RPMI7951 (cell line): ENCODE data around the gene COL9A2. TPM values are rescaled to one million over a fixed set of nuclear protein-coding genes. Genes with fewer than 3 reads are reported as not detected.
A peak's percentile ranks its signal among the peaks of the same experiment; 100 is the strongest.

ENCODE experiments used
- DNase-seq: peaks from one replicate; pipeline ENCODE4 v3.0.0-alpha.2; 2012; ENCODE audit warnings: low read depth
- total RNA-seq: library from RNA; depleted of rRNA; stranded (reverse); fragments of >200 nt; shearing (Covaris generic); gene quantifications from 2 replicates; pipeline ENCODE4 v1.2.3, GENCODE V29; 2014; rRNA removed

Gene COL9A2
- total RNA-seq, 1 experiment from 2014 or later, result 0.12 TPM

- peak; percentile 98 for DNase-seq
Observed at GRCh38 chr1:40257688-40258444, 59.2 kb downstream of the COL9A2 start, which contains the start of gene ZMPSTE24. Gene ZMPSTE24, plus strand, starts transcription at chr1:40258236. Its CDS starts 36 bp downstream, at chr1:40258272.

DNA sequence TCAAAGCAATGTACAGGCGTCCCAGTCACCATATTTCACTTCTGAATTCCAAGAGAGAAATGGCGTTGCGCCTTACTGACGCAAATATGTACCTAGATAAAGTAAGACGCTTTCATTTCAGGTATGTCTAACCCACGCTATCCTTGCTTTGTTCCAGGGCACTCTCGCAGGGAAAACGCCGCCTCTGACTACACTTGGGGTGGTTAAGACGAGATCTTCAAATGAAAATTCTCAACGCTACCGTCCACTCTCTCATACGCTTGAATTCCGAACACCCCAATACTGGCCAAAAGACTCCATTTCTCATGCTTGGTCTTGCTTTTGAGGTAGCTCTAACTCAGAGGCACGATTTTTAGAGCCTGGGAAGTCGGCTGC, 59.8 kb downstream of the COL9A2 start:
- DNase-seq, result no peak

DNA sequence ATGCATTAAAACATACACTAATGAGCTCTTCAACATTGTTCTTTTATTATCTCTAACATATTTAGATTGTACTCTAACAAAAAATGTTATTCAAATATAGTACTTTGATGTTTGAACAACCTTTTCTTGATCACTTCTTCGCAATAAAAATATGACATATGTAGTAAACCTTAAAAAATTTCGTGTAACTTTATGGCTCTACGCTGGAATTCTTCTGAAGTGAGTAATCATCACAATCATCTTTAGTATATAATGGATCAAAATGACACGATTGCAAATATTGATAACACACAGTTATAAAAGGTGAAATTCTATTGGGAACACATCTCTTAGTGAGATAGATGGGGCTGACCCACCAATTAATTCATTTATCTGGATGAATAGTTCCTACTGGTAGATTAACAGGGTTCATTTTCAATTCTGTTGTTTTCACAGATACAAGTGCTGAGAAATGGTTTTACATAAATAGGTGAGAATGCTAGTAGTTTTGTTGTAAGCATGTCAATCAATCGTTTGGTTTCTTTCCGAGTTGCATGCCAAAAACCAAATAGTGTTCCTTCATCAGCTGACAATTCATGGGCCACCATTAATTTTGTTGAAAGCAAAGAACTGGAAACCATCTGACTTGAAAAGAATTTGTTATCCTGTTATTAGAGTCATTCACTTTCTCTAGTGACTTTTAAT, 60.5 kb downstream of the COL9A2 start:
- no peak for DNase-seq

DNA sequence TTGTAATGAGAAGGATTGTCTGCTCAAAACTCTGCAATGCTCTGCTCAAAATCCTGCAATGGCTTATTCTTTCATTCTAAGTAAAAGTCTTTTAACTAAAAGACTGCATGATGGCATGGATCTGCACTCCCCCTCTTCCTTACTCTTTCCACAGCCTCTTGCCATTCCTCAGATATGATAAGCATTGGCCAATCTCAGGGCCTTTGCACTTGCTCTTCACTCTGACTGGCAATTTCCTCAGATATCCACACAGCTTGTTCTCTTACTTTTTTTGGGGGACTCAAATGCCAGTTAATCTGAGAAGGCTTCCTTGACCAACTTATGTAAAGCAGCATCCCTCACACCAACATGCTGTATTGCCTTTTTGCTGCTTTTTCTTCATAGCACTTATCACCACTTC, 61.9 kb downstream of the COL9A2 start:
- no peak for DNase-seq

DNA sequence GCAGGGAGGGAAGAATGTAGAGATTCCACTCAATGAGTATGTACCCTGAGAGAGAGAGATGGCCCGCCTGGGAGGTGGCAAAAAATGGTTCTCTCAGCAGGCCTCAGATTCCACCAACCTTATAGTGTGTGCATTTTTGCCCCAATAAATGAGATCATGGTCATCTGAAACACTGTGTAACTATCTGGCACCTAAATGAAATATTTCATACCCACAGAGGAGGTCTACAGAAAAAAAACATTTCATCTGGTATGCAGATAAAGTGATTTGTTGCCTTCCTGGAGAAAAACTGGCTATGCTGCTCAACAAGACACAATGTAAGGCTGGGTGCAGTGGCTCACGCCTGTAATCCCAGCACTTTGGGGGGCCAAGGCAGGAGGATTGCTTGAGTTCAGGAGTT, 64.5 kb downstream of the COL9A2 start:
- no peak for DNase-seq

GRCh38 chr1:40251456-40251855, 65.6 kb downstream of the COL9A2 start:
- no peak for DNase-seq

Other genes with a start within 250 kb of the COL9A2 start
- gene PPT1, start 220.0 kb downstream of the COL9A2 start, total RNA-seq, result 88.5 and 99.4 TPM in 2 replicates
- 25.0 and 27.9 TPM in 2 replicates for gene RLF, start 155.9 kb downstream of the COL9A2 start, total RNA-seq
- not detected in 2 replicates for gene TMCO2, start 69.3 kb downstream of the COL9A2 start, total RNA-seq
- gene ZMPSTE24, start 59.0 kb downstream of the COL9A2 start, total RNA-seq, result 51.7 and 61.9 TPM in 2 replicates
- gene SMAP2, start 56.4 kb upstream of the COL9A2 start, total RNA-seq, result 23.6 and 24.4 TPM in 2 replicates
- gene ZFP69B, start 133.2 kb upstream of the COL9A2 start, total RNA-seq, result 2.8 and 3.1 TPM in 2 replicates
- 4.9 and 6.3 TPM in 2 replicates for gene ZFP69, start 160.0 kb upstream of the COL9A2 start, total RNA-seq
- 11.5 and 15.3 TPM in 2 replicates for gene EXO5, start 191.5 kb upstream of the COL9A2 start, total RNA-seq
- gene ZNF684, start 214.4 kb upstream of the COL9A2 start, total RNA-seq, result 7.6 and 9.7 TPM in 2 replicates